HepG2 (cell line): Measurements from ENCODE around the gene FAM83E. TPM values are rescaled to one million over a fixed set of nuclear protein-coding genes. Genes with fewer than 3 reads are reported as not detected.

Experiments
- FOXP4 ChIP-seq: sonication (generic); formaldehyde crosslinking; IDR thresholded peaks from 2 replicates; pipeline ENCODE4 v1.4.0; 2020; ENCODE audit warnings: missing genetic modification reagents
- HDAC2 ChIP-seq: sonication (generic); formaldehyde crosslinking; IDR thresholded peaks from 2 replicates; pipeline ENCODE4 v1.4.0; 2020; ENCODE audit warnings: missing genetic modification reagents
- MED1 ChIP-seq: sonication (generic); formaldehyde crosslinking; IDR thresholded peaks from 2 replicates; pipeline ENCODE4 v1.4.0; 2020; ENCODE audit warnings: missing genetic modification reagents
- MLLT10 ChIP-seq: sonication (generic); formaldehyde crosslinking; IDR thresholded peaks from 2 replicates; pipeline ENCODE4 v1.4.0; 2020; ENCODE audit warnings: missing genetic modification reagents
- NR1H2 ChIP-seq: sonication (generic); formaldehyde crosslinking; IDR thresholded peaks from 2 replicates; pipeline ENCODE4 v1.8.1; 2022; ENCODE audit warnings: low read depth, missing genetic modification reagents, borderline replicate concordance
- NR2F6 ChIP-seq, 2 experiments: IDR thresholded peaks; 2 replicates each; pipeline ENCODE4 v1.6.1; 2016; ENCODE audit warnings: antibody characterized with exemption in 1 of 2, mild to moderate bottlenecking in 1 of 2
- RAD21 ChIP-seq: fragments of 450-650 bp; formaldehyde crosslinking; IDR thresholded peaks from 2 replicates; pipeline ENCODE4 v1.5.0; 2020; ENCODE audit warnings: mild to moderate bottlenecking
- SOX13 ChIP-seq, 3 experiments: fragments of 450-650 bp in 1 of 3; sonication (generic) in 1 of 3; formaldehyde crosslinking in 1 of 3; IDR thresholded peaks in 2 of 3; conservative IDR thresholded peaks in 1 of 3; 2 replicates each; pipeline versions ENCODE4 v1.5.0 to v1.6.1; 2016 to 2020; ENCODE audit warnings: antibody characterized with exemption in 1 of 3, mild to moderate bottlenecking in 1 of 3, missing compliant biosample characterization in 1 of 3, missing genetic modification reagents in 1 of 3, moderate library complexity in 1 of 3
- TMF1 ChIP-seq: sonication (generic); formaldehyde crosslinking; IDR thresholded peaks from 2 replicates; pipeline ENCODE4 v1.8.1; 2022; ENCODE audit warnings: low read depth, missing genetic modification reagents
- ZNF740 ChIP-seq: sonication (generic); formaldehyde crosslinking; IDR thresholded peaks from 2 replicates; pipeline ENCODE4 v1.4.0; 2020; ENCODE audit warnings: missing genetic modification reagents
- ZNF768 ChIP-seq: sonication (generic); formaldehyde crosslinking; IDR thresholded peaks from 2 replicates; pipeline ENCODE4 v1.4.0; 2020; ENCODE audit warnings: missing genetic modification reagents
- ZNF891 ChIP-seq: sonication (generic); formaldehyde crosslinking; IDR thresholded peaks from 2 replicates; pipeline ENCODE4 v1.5.0; 2020; ENCODE audit warnings: mild to moderate bottlenecking, missing genetic modification reagents
- ZZZ3 ChIP-seq: sonication (generic); formaldehyde crosslinking; IDR thresholded peaks from 2 replicates; pipeline ENCODE4 v1.4.0; 2020; ENCODE audit warnings: missing genetic modification reagents, mild to moderate bottlenecking, borderline replicate concordance
- polyA plus RNA-seq, 8 experiments: library from polyadenylated mRNA; depleted of rRNA in 3 of 8; stranded (reverse) in 7 of 8; unstranded in 1 of 8; fragments of >200 nt; fragmentation: Illumina TruSeq in 4 of 8; extraction: Trizol in 4 of 8; gene quantifications; 2 replicates each; pipeline versions ENCODE4 v1.2.1 to v1.2.3, GENCODE V29; 2011 to 2016; ENCODE audit warnings: low read depth in 4 of 8, missing spikeins in 1 of 8, mixed read lengths in 1 of 8; ENCODE audit not compliant: insufficient read depth in 1 of 8
- total RNA-seq, 5 experiments: library from RNA; depleted of rRNA; stranded (reverse); fragments of >200 nt; fragmentation: Illumina TruSeq; extraction: Trizol; gene quantifications; 2 replicates each; pipeline ENCODE4 v1.2.3, GENCODE V29; 2016; ENCODE audit warnings: low read depth in 1 of 5
- TF ChIP-seq, protein P1 (sequence below): sonication (generic); formaldehyde crosslinking; IDR thresholded peaks from 2 replicates; pipeline ENCODE4 v1.5.1; 2020; ENCODE audit warnings: mild to moderate bottlenecking, missing genetic modification reagents, moderate library complexity
- TF ChIP-seq, protein P2 (sequence below): sonication (generic); formaldehyde crosslinking; IDR thresholded peaks from 2 replicates; pipeline ENCODE4 v1.9.0; 2021; ENCODE audit warnings: missing genetic modification reagents, mild to moderate bottlenecking, borderline replicate concordance
- TF ChIP-seq, protein P3 (sequence below): sonication (generic); formaldehyde crosslinking; IDR thresholded peaks from 2 replicates; pipeline ENCODE4; 2020; ENCODE audit warnings: missing genetic modification reagents, mild to moderate bottlenecking, borderline replicate concordance

FAM83E gene
- total and polyA plus RNA-seq, 2 of the 13 experiments (the other 11 are each of a cell fraction or from before 2014, with no cell fraction given) = 0.18 to 0.60 TPM

DNA sequence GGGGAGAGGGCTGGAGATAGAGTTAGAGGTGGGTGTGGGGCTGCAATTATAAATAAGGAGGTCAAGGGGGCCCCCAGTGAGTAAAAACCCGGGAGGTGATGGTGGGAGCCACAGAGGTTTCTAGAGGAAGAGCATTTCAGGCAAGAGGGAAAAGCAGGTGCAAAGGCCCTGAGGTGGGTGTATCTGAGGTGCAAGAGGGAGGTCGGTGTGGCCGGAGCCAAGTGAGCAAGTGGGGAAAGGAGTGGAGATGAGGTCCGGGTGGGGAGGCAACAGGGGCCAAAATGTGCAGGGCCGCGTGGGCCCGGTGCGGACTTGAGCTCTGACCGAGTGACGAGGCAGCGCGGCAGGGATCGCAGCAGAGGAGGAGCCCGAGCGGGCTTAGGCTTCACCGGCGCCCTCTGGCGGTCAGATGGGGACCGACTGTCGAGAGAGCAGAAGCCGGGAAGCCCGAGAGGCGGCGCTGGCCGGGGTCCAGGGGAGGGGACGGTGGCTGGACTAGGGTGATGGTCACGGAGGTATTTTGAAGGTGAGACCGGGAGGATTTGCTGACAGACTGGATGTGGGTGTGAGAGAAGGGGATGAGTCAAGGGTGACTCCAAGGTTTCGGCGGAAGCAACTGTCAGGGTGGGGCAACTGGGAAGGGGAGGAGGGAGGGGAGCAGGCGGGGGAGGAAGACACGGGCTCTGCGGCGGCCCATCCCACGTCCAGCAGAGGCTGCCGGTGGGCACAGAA, 26.0 kb downstream of the FAM83E start (continued):
- TF ChIP-seq SOX13 (IDR thresholded peaks at IDR 0.05) (no peak), SOX13 (CRISPR knock-in tag; conservative IDR thresholded peaks at IDR 0.05 in 1 of 2, IDR thresholded peaks at IDR 0.05 in 1 of 2) (0 out of 4 replicates have a peak, but pooled peaks of 1 of the 2 experiments have one; percentile 12), ZNF891 (CRISPR knock-in tag) (peak; percentile 48; the same call in 1 of the 2 replicates), ZZZ3 (CRISPR knock-in tag) (no peak), FOXP4 (CRISPR knock-in tag) (peak; percentile 14; the same call in 1 of the 2 replicates), ZNF768 (CRISPR knock-in tag) (peak; percentile 61; the same call in 1 of the 2 replicates), ZNF740 (CRISPR knock-in tag) (0 out of 2 replicates have a peak, but pooled peaks have one; percentile 25), HDAC2 (peak; percentile 38; the same call in 1 of the 2 replicates), MED1 (0 out of 2 replicates have a peak, but pooled peaks have one; percentile 24), NR2F6 (IDR thresholded peaks at IDR 0.05) (no peak), NR2F6 (CRISPR knock-in tag; IDR thresholded peaks at IDR 0.05) (0 out of 2 replicates have a peak, but pooled peaks have one; percentile 32), TMF1 (no peak), NR1H2 (CRISPR knock-in tag) (no peak), RAD21 (peak; percentile 83), MLLT10 (CRISPR knock-in tag) (no peak)
- TF ChIP-seq, protein P1, sequence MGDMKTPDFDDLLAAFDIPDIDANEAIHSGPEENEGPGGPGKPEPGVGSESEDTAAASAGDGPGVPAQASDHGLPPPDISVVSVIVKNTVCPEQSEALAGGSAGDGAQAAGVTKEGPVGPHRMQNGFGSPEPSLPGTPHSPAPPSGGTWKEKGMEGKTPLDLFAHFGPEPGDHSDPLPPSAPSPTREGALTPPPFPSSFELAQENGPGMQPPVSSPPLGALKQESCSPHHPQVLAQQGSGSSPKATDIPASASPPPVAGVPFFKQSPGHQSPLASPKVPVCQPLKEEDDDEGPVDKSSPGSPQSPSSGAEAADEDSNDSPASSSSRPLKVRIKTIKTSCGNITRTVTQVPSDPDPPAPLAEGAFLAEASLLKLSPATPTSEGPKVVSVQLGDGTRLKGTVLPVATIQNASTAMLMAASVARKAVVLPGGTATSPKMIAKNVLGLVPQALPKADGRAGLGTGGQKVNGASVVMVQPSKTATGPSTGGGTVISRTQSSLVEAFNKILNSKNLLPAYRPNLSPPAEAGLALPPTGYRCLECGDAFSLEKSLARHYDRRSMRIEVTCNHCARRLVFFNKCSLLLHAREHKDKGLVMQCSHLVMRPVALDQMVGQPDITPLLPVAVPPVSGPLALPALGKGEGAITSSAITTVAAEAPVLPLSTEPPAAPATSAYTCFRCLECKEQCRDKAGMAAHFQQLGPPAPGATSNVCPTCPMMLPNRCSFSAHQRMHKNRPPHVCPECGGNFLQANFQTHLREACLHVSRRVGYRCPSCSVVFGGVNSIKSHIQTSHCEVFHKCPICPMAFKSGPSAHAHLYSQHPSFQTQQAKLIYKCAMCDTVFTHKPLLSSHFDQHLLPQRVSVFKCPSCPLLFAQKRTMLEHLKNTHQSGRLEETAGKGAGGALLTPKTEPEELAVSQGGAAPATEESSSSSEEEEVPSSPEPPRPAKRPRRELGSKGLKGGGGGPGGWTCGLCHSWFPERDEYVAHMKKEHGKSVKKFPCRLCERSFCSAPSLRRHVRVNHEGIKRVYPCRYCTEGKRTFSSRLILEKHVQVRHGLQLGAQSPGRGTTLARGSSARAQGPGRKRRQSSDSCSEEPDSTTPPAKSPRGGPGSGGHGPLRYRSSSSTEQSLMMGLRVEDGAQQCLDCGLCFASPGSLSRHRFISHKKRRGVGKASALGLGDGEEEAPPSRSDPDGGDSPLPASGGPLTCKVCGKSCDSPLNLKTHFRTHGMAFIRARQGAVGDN (CRISPR knock-in tag) = peak; percentile 77
- TF ChIP-seq, protein P2, sequence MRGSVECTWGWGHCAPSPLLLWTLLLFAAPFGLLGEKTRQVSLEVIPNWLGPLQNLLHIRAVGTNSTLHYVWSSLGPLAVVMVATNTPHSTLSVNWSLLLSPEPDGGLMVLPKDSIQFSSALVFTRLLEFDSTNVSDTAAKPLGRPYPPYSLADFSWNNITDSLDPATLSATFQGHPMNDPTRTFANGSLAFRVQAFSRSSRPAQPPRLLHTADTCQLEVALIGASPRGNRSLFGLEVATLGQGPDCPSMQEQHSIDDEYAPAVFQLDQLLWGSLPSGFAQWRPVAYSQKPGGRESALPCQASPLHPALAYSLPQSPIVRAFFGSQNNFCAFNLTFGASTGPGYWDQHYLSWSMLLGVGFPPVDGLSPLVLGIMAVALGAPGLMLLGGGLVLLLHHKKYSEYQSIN (CRISPR knock-in tag) = no peak
- TF ChIP-seq, protein P3, sequence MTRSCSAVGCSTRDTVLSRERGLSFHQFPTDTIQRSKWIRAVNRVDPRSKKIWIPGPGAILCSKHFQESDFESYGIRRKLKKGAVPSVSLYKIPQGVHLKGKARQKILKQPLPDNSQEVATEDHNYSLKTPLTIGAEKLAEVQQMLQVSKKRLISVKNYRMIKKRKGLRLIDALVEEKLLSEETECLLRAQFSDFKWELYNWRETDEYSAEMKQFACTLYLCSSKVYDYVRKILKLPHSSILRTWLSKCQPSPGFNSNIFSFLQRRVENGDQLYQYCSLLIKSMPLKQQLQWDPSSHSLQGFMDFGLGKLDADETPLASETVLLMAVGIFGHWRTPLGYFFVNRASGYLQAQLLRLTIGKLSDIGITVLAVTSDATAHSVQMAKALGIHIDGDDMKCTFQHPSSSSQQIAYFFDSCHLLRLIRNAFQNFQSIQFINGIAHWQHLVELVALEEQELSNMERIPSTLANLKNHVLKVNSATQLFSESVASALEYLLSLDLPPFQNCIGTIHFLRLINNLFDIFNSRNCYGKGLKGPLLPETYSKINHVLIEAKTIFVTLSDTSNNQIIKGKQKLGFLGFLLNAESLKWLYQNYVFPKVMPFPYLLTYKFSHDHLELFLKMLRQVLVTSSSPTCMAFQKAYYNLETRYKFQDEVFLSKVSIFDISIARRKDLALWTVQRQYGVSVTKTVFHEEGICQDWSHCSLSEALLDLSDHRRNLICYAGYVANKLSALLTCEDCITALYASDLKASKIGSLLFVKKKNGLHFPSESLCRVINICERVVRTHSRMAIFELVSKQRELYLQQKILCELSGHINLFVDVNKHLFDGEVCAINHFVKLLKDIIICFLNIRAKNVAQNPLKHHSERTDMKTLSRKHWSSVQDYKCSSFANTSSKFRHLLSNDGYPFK = peak; percentile 27; the same call in 1 of the 2 replicates
